Measurements from ENCODE around the gene GOLIM4.

Gene GOLIM4

GRCh38 chr3:168047936-168048335 is 47.8 kb downstream of the GOLIM4 start:
- no peak overlapping the region for H3K4me3 ChIP-seq (ENCODE audit: low read depth, low read length)
- no peak for TF ChIP-seq CTCF (IDR thresholded peaks at IDR 0.05; ENCODE audit: borderline replicate concordance, insufficient read depth, low read depth, low read length)

DNA sequence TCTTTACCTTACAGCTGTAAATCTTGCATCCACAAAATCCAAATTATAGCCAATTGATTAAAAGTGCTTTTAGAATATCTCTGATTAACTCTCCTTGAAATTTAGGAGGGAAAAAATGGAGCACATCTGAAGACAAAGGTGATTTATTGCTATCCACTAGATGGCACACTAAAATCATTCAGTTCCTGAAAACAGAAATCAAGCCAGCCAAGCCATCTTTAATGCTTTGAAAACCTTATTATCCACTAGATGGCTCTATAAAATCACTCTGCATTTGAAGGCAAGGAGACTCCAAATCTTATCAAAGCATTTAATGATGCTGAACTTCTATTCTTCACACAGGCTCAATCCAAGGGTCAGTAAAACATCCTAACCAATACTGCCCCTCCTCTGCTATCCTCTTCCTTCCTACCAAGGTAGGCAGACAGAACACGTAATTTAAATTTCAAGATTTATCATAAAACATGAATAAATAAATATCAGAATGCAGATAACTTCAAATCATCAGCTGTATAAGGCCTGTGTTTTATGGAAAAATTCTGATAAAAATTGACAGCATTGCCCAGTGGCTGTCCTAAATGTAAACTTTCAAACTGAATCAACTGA is 48.4 kb downstream of the GOLIM4 start:
- no peak overlapping the region for H3K4me3 ChIP-seq (ENCODE audit: low read depth, low read length)
- TF ChIP-seq CTCF (IDR thresholded peaks at IDR 0.05; ENCODE audit: borderline replicate concordance, insufficient read depth, low read depth, low read length) = peak; percentile 47; the same call in 1 of the 2 replicates

DNA sequence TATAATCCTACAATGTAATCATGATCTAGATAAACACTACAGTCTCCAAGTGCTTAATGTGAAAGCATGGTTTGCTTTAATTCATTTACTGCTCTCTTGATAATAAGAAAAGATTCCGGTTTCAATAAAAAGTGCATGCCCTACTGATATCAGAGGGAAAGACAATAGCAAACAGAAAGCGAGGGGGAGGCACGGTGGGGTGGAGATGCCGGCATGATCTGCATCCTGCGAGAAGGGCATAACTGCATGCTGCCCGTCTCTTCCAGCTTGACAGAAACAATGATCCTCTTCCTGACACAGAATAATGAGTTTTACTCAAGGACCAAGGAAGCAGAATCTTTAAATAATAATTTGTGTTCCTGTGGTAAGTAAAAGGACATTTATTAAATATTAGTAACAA is 51.7 kb downstream of the GOLIM4 start:
- no peak for TF ChIP-seq CTCF (IDR thresholded peaks at IDR 0.05; ENCODE audit: borderline replicate concordance, insufficient read depth, low read depth, low read length)
- no peak overlapping the region for H3K4me3 ChIP-seq (ENCODE audit: low read depth, low read length)

GRCh38 chr3:168040607-168041208 is 55.0 kb downstream of the GOLIM4 start:
- no peak overlapping the region for H3K4me3 ChIP-seq (ENCODE audit: low read depth, low read length)
- peak; percentile 60; the same call in 1 of the 2 replicates for TF ChIP-seq CTCF (IDR thresholded peaks at IDR 0.05; ENCODE audit: borderline replicate concordance, insufficient read depth, low read depth, low read length)

- no peak overlapping the region for H3K4me3 ChIP-seq (ENCODE audit: low read depth, low read length)
- TF ChIP-seq CTCF (IDR thresholded peaks at IDR 0.05; ENCODE audit: borderline replicate concordance, insufficient read depth, low read depth, low read length) = no peak
Measured at GRCh38 chr3:168037020-168037419, 58.7 kb downstream of the GOLIM4 start.

DNA sequence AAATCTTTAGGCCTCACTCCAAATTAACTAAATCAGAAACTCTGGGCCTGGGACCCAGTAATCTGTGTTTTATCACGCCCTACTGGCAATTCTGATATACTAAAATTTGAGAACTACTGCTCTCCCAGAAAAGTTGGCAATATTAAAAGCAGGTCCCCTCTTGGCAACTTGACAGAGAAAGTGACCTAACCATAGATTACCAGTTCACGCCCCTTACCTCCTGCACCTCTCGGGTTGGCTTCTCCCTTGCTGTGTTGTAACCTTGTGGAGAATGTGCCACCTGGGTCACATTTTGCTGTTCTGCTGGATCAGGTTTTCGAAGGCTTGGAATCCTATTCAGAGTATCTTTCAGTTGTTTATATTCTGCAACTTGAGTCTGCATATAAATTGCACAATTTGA is 59.1 kb downstream of the GOLIM4 start:
- TF ChIP-seq CTCF (IDR thresholded peaks at IDR 0.05; ENCODE audit: borderline replicate concordance, insufficient read depth, low read depth, low read length) = no peak
- H3K4me3 ChIP-seq (ENCODE audit: low read depth, low read length) = no peak overlapping the region

Measured in GM12875 (cell line).